HuH-7.5 (cell line): ENCODE results near the gene GPR142.

Source experiments
- DNase-seq: peaks from one replicate; pipeline ENCODE4 v3.0.0; 2011; ENCODE audit warnings: low spot score

The GPR142 gene

DNA sequence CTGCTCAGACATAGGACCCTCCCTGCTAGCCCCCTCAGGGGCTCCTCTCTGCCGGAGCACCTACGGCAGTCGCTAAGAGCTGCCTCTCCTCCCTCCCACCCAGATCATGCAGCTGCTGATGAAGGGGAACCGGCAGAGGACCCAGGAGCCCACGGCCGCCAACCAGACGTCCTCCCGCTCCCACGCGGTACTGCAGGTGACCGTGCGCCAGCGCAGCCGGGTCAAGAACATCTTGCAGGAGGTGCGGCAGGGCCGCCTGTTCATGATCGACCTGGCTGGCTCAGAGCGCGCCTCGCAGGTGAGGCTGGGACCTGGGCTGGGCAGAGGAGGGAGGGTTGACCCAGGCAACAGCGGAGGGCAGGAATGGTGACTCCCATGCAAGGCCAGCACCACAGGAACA is 22.6 kb upstream of the GPR142 start:
- no peak for DNase-seq

DNA sequence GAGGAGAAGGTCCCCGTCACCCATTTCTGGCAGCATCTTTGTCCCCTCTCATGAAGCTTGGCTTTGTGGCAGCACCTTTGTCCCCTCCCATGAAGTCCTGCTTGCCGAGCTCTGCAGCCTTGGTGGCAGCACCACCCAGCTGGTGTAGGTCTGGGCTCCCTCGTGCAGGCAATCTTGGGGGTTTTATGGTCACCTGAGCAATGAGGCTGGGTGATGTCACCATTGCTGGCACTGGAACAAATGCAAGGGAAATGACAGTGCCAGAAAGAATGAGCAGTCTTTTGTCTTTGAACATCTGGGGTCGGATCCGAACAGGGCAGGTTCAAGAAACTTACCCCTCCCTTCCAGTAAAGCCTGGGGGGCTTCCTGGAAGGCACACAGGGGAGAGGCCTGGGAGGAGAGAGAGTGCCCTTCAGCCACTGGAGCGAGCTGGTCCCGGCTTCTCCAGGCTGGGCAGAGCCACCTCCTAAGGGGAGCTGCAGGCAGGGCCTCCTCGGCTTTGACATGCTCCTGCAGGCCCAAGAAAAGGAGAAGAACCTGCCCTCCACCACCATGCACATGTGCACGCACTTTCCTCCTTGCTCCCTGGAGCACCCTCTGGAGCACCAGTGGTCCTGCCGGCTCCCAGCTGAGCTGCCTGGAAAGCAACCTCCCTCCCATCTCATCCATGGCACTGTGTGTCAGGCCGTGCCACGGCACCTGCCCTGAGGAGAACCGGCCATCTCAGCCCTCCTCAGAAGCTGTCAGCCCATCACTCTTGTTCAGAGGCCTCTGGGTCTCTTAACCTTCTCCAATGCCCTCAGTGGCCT is 21.7 kb upstream of the GPR142 start:
- no peak for DNase-seq

DNA sequence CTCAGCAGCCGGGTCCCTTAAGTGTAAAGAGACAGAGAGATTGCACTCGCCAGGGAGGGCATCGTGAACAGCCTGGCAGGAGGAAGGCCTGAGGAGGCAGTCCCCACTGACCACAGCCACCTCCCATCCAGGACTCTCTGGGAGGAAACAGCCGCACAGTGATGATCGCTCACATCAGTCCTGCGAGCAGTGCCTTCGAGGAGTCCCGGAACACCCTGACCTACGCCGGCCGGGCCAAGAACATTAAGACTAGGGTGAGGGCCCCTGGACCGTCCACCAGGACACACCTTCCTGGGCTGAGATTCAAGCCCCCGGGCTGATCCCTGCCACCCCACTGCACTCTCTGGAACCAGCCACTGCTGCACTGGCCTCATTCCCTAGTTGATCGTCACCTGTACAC is 19.7 kb upstream of the GPR142 start:
- no peak for DNase-seq

DNA sequence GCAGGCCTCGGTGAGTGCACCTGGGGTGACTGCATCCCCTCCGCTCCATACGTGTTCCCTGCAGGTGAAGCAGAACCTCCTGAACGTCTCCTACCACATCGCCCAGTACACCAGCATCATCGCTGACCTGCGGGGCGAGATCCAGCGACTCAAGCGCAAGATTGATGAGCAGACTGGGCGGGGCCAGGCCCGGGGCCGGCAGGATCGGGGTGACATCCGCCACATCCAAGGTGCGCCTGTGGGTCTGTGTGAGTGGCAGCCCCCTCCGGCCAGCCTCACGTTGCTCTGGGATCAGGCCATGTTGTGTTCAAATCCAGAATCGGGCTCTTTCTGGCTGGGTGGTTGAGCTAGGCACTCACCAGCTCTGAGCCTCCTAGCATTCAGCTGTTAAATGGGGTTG is 18.2 kb upstream of the GPR142 start:
- no peak for DNase-seq

DNA sequence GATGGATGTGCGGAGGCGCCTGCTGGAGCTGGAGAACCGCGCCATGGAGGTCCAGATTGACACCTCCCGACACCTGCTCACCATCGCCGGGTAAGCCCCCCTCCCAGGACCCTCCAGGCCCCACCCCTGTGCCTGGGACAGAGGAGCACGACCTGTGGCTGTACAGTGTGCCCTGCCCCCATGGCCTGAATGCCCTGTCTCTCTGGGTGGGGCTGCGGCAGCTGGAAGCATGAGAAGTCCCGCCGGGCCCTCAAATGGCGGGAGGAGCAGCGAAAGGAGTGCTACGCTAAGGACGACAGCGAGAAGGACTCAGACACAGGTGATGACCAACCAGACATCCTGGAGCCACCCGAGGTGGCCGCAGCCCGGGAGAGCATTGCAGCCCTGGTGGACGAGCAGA is 16.8 kb upstream of the GPR142 start:
- no peak for DNase-seq

DNA sequence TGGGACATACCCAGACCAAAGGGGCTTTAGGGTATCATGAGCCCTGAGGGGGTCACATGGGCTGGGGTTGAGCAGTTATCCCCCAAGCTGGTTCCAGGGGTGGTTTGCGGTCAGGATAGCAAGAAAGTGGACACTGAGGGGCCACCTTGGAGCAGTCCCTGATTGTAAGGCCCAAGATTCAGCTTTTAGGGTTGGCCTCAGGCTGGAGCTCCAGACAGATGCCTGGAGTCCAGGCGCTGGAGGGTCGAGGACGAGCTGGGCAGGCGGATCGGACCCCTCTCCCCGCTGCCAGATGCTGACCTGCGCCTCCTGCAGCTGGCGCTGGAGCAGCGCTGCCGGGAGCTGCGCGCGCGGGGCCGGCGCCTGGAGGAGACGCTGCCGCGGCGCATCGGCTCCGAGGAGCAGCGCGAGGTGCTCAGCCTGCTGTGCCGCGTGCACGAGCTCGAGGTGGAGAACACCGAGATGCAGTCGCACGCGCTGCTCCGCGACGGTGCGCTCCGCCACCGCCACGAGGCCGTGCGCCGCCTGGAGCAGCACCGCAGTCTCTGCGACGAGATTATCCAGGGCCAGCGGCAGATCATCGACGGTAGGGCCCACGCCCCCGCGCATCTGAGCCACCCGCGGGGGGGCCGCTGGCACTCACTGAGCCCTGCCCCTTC is 15.6 kb upstream of the GPR142 start:
- no peak for DNase-seq

DNA sequence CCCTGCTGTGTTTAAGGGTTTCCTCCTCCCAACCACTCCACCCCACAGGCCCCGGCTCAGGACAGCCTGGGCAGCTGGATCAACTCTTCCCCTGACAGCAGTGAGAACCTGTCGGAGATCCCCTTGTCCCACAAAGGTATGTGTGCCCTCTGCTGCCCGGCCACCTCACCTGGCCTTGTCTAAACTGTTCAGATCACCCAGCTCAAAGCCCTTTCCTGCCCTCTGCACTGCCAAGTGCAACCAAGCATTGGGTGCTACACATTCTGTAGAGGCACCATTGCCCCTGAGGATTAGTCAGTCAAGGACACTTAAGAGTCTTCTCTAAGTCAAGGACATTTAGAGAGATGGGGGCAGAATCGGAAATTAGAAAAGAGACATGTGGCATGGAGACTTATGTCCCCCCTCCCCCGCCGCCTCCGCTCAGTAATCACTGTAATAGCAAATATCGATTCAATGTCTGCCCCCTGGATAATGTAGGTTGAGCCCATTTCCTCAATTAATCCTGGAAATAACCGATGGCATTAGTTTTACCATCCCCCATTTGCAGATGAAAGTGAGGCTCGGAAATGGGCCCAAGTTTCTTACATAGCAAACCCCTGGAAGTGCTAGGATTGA is 13.8 kb upstream of the GPR142 start:
- no peak for DNase-seq

DNA sequence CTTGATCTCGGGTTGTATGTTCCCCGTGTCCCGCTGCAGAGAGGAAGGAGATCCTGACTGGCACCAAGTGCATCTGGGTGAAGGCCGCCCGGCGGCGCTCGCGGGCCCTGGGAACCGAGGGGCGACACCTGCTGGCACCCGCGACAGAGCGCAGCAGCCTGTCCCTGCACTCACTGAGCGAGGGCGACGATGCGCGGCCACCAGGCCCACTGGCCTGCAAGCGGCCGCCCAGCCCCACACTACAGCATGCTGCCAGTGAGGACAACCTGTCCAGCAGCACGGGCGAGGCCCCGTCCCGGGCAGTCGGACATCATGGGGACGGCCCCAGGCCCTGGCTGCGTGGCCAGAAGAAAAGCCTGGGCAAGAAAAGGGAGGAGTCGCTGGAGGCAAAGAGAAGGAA is 13.2 kb upstream of the GPR142 start:
- DNase-seq = peak; percentile 96

DNA sequence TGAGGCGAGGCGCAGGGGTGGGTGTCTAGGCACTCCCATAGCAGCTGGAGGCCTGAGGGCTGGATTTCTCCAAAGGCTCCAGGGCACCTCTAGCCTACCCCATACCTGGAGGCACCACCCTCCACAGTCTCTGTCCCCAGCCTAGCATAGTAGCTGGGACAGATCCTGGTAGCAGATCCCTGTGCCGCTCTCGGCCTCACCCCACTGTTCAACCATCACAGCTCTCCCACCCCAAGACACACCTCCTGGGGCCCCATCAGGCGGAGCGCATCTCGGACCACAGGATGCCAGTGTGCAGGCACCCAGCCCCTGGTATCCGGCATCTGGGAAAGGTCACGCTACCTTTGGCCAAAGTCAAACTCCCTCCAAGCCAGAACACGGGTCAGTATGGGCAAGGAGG is 12.7 kb upstream of the GPR142 start:
- no peak for DNase-seq

DNA sequence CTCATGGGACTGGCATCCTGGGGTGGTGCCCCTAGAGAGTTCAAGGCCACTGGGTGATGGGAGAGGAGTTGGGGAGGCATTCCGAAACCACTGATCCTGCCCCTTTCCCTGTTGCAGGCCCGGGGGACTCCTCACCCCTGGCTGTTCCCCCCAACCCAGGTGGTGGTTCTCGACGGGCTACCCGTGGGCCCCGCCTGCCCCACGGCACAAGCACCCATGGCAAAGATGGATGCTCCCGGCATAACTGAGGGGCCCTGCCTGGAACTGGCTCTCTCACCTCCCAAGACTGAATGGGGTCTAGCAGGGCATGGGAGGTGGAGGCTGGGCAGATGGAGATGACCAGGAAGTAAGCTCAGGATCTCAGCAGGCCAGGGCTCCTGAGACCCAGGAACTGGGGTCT is 12.2 kb upstream of the GPR142 start:
- DNase-seq = no peak

DNA sequence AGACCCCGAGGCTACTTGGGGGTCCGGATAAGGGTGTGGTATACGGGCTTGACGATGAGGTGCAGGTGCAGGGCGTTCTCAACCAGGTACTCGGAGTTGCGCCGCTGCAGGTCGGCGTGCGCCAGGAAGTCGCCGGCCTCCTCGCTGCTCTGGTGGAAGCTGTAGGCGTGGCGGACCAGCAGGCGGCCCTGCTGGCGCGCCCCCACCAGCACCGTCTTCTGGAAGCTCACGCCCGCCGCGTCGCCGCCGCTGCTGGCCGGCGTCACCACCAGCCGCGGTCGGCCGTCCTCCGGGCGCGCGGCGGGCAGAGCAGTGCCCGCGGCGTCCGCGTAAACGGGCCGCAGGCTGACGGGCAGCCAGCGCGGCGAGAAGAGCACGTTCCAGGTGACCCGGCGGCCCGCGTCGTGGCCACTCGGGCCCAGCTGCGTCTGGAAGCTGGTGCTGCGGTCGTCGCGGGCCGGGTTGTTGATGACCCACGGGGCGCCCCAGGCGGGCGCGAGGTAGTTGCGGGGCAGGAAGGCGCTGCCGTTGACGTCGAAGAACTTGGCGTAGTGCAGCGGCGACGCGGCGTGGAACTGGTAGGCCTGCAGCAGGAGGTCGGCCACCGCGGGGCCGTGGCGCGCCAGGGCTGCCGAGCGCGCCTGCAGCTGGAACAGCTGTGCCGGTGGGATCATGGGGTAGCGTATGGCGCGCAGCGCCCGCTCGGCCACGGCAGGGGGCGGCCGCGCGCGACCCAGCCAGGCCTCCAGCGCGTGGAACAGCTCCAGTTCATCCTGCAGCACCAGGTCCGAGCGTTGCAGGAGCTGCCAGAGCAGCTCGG is 10.4 kb upstream of the GPR142 start:
- DNase-seq = no peak

DNA sequence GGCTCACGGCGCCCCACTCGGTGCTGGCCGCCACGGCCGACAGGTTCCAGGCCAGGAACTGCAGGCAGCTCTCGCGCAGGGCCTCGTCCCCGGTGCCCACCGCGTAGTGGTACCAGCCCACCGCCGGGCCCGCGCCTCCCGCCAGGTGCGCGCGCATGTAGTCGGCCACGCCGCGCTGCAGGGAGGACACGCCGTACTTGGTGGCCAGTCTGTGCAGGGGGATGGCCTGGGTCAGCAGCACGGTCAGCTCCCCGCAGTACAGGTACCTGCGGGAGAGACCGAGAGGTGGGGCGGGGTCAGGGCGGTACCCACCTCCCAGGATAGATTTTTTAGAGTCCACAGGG is 9.9 kb upstream of the GPR142 start:
- DNase-seq = no peak

DNA sequence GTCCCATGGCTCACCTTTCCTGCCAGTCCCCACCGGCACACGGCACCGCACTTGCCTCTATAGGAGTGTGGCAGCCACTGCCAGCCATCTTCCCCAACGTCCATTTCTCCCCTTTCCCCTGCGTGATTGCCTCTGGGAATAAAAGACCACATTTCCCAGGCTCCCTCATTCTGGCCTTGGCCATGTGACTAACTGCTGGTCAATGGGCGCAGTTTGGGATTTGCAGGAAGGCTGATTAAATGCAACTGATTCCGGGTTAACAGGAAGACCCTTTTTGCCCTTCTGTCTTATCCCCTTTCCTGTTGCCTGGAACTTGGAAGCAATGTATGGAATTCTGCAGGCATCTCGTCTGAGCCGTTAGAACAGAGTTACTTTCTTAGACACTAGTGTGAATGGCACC is 8.6 kb upstream of the GPR142 start:
- DNase-seq = no peak

DNA sequence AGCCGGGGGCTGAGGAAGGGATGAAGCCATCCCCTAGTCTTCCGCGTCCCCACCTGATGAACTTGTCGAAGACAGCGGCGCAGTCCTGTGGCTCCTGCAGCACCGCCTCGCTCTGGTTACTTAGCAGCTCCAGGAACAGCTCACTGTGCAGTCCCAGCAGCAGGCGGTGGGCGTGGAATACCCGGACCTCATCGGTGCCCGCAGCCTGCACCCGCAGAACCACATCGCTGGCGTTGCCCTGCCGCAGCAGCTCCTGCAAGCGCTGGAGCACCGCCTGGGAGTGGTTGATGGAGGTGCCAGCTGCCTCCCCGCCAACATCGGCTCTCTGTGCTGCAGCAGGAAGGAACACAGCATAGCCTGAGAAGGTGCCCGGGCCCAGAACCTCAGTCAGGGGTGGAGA is 7.4 kb upstream of the GPR142 start:
- no peak for DNase-seq

DNA sequence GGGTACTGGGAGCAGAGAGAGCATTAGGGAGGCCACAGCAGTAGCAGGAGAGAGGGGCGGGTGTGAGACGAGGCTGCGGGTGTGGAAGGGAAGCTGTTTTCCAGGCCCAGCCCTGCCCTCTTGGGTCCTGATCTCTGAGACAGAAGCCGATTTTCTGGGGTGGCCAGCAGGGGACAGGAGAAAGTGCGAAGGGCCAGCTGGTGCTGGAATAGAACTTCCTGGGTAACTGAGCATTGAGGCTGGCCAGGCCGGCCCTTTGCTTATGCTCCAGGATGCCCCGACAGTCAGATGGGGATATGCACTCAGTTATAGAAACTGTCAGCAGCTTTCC is 6.4 kb upstream of the GPR142 start:
- no peak for DNase-seq

DNA sequence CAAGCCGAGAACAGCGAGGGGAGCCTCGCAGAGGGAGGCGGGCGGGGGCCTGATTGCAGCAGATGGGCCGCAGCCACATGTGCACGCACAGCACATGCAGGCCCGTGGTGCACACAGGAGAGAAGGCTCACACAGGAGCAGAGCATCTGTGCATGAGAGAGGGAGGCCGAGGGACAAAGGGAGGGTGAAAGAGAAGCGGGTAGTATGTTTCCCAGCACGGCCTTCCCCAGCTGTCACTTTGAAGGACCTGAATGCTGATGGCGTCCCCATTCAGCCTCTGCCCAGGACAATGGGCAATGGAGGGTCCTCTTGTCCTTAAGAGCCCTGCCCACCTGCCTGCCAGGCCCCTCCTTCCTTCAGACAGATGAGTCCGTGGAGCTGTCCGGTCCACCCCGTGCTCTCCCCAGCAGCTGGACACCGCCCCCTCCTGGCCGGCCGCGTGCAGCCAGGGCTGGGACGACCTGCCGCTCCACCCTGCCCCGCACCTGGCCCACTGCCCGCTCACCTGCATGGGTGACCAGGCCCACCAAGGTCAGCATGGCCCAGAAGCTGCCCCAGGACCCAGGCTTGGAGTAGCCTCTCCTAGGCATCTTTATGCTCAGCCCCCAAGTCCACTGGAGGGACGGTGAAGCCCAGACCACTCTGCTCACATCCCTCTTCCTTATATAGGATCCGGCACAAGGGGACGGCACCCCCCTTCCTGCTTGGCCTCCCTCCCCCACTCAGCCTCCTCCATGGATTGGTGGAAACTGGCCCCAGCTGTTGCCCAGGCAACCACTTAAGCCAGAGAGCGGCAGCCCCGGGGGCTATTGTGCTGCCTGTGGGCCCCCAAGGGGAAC is 5.9 kb upstream of the GPR142 start, which contains the start of gene BTBD17:
BTBD17 (minus strand) TSS at position 639 of the 839 bp plus-strand sequence; CDS start at position 590, 49 bp downstream.
- DNase-seq = peak; percentile 76

DNA sequence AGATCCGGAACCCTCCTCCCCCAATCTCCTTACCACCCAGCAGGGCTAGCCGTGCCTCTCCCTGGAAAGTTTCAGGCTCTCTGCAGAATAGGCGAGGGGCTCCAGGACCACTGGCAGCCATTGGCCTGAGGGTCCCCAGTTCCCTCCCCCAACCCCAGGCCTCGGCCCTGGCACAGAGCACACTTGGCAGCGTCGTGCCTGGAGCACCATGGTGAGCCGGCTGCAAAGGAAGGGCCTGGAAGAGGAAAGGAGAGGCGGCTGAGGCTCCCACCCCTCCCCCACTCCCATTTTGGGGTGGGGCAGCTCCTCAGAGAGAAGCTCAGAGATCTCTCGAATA is 5.3 kb upstream of the GPR142 start:
- no peak for DNase-seq

DNA sequence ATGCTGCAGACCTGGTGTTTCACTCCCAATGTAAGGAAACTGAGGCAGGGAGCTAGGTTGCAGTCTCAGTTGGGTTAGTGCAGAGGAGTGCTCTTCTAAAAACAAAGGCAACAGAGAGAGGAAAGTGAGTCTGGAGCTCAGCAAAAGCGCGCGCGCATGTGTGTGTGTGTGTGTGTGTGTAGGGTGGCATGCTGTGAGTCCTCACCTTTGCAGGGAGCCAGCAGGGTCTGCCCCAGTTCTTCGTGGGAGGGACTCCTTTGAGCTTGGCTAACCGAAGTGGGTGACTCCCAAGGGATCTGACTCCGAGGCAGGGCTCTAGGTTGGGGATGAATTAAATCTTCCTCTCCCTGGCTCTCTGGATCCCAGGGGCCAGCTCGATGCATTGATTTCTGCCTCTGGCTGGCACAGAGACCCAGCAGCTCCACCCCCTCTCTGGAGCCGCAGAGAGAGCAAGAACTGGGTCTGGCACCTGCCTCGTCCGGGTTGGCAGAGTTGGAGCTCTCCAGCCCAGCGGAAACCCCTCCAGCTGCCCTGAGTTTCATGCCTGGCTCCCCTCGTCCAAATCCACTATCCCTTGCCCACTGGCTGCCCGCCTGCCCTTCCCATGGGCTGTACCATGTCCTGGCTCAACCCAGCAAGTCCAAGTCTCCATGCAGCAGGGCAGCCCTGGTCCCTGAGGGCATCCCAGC is 4.4 kb upstream of the GPR142 start:
- DNase-seq = no peak

DNA sequence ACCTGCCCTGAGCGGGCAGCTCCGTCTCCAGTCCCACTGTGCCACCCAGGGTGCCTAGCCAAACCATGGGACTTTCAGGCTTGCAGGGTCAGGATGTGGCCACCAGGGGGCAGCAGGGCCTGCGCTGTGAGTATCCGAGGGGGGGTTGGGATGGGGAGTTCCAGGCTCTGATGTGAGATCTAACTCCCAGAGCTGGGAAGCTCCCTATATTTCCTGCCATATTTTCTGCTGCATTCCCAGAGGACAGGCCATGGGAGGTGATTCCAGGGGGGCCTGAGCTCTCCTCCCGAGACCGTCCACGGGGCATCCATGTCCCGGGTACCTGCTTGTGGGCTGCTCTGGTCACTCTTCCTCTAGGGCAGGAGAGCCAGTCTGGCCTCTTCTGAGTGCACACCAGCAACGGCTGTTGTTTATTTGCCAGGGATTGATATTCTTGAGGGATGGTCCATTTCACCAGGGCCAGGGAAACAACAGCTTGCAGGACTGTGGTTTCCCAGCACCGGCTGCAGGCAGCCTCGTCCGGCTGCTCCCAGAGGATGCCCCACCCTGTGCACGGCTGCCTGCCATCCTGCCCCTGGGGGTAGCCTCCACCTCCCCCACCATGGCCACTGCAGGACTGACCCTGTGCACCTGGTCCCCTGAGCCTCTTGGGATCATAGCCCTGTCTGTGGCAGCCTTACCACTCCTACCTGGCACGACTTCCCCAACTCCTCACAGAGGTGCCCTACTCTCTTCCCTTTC is 1.2 kb downstream of the GPR142 start:
- peak; percentile 89 for DNase-seq

DNA sequence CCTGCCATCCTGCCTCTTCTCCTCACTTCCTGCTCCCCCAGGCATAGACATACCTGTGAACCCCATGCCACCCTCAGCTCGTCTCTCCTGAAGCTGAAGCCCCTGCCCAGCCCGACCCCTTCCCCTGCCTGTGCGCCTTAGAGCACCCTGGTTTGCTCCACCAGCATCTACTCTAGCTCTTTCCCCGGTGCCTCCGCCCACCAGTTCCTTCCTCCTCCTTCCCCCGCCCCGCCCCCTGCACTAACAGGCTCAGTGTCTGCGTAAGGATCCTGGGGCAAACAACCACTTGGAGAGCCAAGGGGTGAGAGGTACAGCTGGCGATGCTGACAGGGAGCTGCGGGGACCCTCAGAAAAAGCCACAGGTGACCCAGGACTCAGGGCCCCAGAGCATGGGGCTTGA is 1.9 kb downstream of the GPR142 start:
- no peak for DNase-seq
